Nephron (organoid): ENCODE results near the gene PAQR9.

Source experiments
- H3K27ac Mint-ChIP-seq, 3 experiments: 2 replicates each; pipeline ENCODE4 v1.8.0; 2020; ENCODE audit warnings: mixed read lengths in 3 of 3, mild to moderate bottlenecking in 2 of 3, moderate library complexity in 1 of 3
- H3K27me3 Mint-ChIP-seq: 2 replicates; pipeline ENCODE4 v1.8.0; 2021; ENCODE audit warnings: low read depth, mild to moderate bottlenecking, moderate library complexity, mixed read lengths
- H3K36me3 Mint-ChIP-seq: 2 replicates; pipeline ENCODE4 v1.8.0; 2020; ENCODE audit warnings: low read depth, mixed read lengths
- H3K4me1 Mint-ChIP-seq: 2 replicates; pipeline ENCODE4 v1.8.0; 2020; ENCODE audit warnings: mixed read lengths
- H3K4me3 Mint-ChIP-seq, 3 experiments: 2 replicates each; pipeline ENCODE4 v1.8.0; 2020; ENCODE audit warnings: mild to moderate bottlenecking in 3 of 3, mixed read lengths in 3 of 3, moderate library complexity in 2 of 3
- H3K9me3 Mint-ChIP-seq: 2 replicates; pipeline ENCODE4 v1.8.0; 2020; ENCODE audit warnings: mixed read lengths
- CTCF ChIP-seq, 3 experiments: fragments of 200-600 bp; sonication (generic); IDR thresholded peaks; one replicate each; pipeline ENCODE4 v1.5.0; 2021; ENCODE audit warnings: antibody characterized with exemption in 3 of 3; ENCODE audit not compliant: unreplicated experiment in 3 of 3

Gene PAQR9

DNA sequence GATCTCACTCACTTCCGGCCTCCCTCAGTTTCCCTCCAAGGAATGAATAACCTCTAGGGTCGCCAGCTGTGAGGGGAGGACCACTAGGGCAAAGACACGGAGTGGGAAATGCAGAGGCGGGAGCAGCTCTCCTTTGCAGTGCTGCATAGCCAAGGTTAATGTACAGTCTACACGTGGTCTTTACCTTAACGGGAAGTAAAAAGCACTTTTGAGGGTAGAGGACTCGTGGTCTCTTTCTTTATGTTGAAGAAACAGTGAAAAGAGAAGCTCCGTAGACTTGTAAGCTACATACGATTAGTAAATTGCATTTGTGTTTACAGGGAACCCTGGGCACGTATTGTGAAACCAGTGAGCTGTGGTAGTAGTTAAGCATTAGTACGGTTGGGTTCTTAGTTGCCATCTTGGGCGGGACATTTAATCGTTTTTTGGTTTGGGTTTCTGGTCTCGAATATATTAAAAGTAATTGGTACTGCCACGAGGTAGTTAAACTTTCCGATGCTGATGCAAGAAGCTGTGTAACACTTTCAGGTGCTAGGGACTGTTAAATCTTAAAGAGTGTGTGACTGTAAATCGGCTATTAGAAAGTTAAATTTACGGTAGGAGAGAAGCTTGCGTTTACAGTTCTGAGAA, 38.7 kb upstream of the PAQR9 start:
- peaks cover 44% of the 10 kb centered on the region for H3K4me1 Mint-ChIP-seq

DNA sequence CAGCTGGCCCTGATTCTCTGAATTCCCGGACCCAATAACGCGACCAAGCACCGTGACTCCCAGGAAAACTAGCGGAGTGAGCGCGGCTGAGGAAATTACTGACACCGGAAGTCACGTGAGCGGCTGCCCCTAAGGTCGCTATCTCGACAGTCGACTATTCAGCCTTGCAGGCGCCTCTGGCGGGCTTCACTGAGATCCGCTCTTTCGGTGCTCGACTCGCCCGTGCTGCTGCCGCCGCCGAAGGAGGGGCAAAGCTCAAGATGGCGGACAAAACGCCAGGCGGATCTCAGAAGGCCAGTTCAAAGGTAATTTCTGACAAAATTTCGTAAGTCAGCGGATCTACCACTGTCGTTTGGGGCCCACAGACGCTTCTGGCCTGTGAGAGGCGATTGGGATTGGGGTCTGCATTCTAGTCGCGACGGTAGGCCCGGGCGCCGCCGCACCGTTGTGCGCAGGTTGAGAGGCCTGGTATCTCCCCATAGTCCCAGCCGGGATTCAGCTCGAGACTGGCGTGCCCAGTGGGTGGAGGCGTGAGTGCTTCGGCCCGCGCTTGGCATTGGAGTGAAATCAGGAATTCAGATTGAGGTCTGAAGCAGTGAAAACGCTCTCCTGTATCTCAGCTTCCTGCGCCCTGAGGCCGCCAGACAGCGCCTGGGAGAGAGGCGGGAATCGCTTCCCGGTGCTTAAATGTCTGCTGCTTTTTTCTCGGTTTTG, 38.1 kb upstream of the PAQR9 start, which contains the start of gene U2SURP:
Gene U2SURP (plus strand): TSS at position 202 of the 714 bp plus-strand sequence. CDS start 59 bp downstream, at position 261.
- Mint-ChIP-seq H3K4me1 (peaks cover 37% of the 10 kb centered on the region), H3K9me3 (no peaks in the 10 kb centered on the region), H3K27ac (peak within 1 kb of the TSS; percentile 99 to 100 (median 99)), H3K36me3 (no peaks in the 10 kb centered on the region), H3K27me3 (no peaks in the 10 kb centered on the region), H3K4me3 (peak within 1 kb of the TSS; percentile 98 to 99 (median 98))
- TF ChIP-seq CTCF (IDR thresholded peaks at IDR 0.05; ENCODE audit: unreplicated experiment in 3 of 3), result no peak

More for the DNA sequence above, 38.7 kb upstream of the PAQR9 start:
- Mint-ChIP-seq H3K36me3 (no peaks in the 10 kb centered on the region), H3K4me3 (peak overlapping the region; percentile 98 to 99 (median 98)), H3K9me3 (no peaks in the 10 kb centered on the region), H3K27me3 (no peaks in the 10 kb centered on the region), H3K27ac (peak overlapping the region; percentile 99 to 100 (median 99))
- TF ChIP-seq CTCF (IDR thresholded peaks at IDR 0.05; ENCODE audit: unreplicated experiment in 3 of 3), result no peak

GRCh38 chr3:143001034-143001368, 37.5 kb upstream of the PAQR9 start:
- peak overlapping the region; percentile 99 to 100 (median 99) for H3K27ac Mint-ChIP-seq
- H3K4me1 Mint-ChIP-seq, result peaks cover 36% of the 10 kb centered on the region
- peak overlapping the region; percentile 98 to 99 (median 98) for H3K4me3 Mint-ChIP-seq
- no peaks in the 10 kb centered on the region for H3K36me3 Mint-ChIP-seq
- no peaks in the 10 kb centered on the region for H3K9me3 Mint-ChIP-seq
- TF ChIP-seq CTCF (IDR thresholded peaks at IDR 0.05; ENCODE audit: unreplicated experiment in 3 of 3), result no peak
- H3K27me3 Mint-ChIP-seq, result no peaks in the 10 kb centered on the region

DNA sequence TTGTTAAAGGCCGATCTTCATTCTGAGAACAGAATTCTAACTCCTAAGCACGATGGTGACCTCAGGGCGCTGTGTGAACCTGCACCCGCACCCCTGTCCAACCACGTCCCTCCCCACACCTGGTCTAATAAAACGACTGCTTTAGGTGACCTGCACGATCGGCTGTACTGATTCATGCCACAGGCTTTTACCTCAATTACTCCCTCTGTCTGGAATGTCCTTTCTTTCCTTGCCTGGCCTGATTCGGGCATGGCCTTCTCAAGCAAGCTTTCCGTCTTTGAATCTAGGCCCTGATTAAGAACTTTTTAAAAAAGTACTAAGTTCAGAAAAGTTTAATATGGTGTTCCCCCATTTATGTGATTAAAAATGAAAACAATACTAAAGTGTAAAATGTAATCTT, 37.1 kb upstream of the PAQR9 start:
- Mint-ChIP-seq H3K27ac (peak overlapping the region; percentile 99 to 100 (median 99)), H3K9me3 (no peaks in the 10 kb centered on the region), H3K4me1 (peaks cover 36% of the 10 kb centered on the region), H3K27me3 (no peaks in the 10 kb centered on the region), H3K36me3 (no peaks in the 10 kb centered on the region), H3K4me3 (peak overlapping the region; percentile 98 to 99 (median 98))
- TF ChIP-seq CTCF (IDR thresholded peaks at IDR 0.05; ENCODE audit: unreplicated experiment in 3 of 3), result no peak

DNA sequence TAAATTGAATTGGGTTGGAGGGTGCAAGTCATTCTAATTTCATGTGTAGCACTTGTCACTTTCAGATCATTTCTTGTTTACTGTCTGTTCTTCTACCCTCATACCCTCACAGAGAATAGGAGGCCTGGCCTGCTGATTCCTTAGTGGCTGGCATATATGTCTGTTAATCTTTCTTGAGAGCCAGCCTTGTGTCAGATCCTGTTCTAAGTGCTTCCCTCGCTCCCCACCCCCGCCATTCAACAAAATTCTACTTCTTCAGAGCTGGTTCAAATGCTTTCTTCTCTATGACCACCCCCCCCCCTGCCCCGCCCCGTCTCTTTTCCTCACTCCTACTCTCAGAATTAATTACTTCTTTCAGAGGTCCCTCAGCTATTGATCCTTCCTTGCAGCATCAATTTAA, 36.4 kb upstream of the PAQR9 start:
- H3K36me3 Mint-ChIP-seq, result no peaks in the 10 kb centered on the region
- no peaks in the 10 kb centered on the region for H3K9me3 Mint-ChIP-seq
- H3K4me1 Mint-ChIP-seq, result peaks cover 35% of the 10 kb centered on the region

More for the DNA sequence above, 36.4 kb upstream of the PAQR9 start:
- Mint-ChIP-seq H3K27me3 (no peaks in the 10 kb centered on the region), H3K4me3 (peak overlapping the region; percentile 98 to 99 (median 98)), H3K27ac (peak overlapping the region; percentile 99 to 100 (median 99))
- no peak for TF ChIP-seq CTCF (IDR thresholded peaks at IDR 0.05; ENCODE audit: unreplicated experiment in 3 of 3)
